ENCODE data around the gene MPRIP.

Gene MPRIP

DNA sequence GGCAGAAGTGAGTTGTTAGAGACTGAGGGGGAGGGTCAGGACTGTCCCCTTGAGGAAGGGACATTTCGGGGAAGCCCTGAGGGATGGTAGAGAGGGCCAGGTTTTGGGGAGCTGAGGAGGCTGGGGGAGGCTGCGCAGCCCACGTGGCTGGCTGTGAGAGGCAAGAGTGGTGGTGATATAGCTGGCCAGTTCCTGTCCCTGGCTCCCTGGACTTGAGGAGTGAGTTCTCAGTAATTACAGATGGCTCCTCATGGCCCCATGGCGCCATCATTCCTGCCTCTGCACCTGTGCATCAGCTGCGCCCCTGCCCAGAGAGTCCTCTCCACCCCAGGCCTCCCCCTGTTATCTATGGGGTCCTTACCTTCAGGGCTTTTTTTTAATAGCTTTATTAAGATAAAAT lies 30.3 kb downstream of the MPRIP start:
- DNase-seq = no peak

GRCh38 chr17:17073030-17073564 lies 30.8 kb downstream of the MPRIP start:
- DNase-seq = no peak

- DNase-seq = no peak
Observed at GRCh38 chr17:17073581-17074403, 31.5 kb downstream of the MPRIP start.

DNA sequence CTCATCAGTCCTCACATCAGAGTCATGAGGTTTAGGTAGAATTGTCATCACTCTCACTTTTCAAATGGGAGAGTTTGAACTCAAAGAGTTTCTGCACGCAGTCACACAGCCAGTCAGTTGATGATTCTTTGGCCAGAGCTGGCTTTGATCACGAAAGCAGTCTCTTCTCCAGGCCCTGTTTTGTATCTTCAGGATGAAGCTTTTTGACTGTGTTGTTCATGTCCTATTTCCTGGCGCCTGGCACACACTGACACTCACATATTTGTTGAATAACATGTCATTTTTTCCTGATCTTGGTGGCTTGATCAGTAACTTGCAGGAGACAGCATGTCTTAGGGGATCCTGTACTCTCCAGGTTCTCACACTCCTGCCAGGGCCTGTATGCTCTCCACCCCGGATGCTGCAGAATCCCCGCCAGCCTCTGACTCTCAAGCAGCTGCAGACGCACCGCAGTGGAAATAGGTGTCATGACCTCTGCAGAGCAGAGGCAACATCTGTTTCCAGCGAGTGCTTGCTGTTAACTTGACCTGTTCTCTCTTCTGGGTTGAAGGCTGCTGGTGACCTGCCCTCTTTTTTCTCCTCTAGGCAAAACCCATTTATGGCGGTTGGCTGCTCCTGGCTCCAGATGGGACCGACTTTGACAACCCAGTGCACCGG lies 33.0 kb downstream of the MPRIP start:
- no peak for DNase-seq

- DNase-seq = no peak
Observed at GRCh38 chr17:17076066-17076465, 33.8 kb downstream of the MPRIP start.

DNA sequence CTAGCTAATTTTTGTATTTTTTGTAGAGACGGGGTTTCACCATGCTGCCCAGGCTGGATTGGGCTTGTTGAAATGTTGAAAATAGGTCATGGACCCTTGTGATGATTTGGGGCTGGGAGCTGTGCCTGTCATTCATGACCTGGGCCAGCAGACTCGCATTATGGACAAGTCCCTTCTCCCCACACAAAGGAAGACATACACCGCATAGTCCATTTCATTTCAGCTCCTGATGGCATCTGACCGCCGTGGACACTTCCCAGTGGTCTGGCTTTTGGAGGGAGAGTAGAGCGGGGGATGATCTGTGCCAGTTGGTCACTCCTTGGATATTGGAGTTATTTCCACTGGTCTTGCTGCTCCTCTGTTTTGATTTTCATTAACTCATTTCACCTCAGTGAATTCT lies 34.8 kb downstream of the MPRIP start:
- DNase-seq = no peak

GRCh38 chr17:17077861-17078732 lies 35.8 kb downstream of the MPRIP start:
- DNase-seq = no peak

DNA sequence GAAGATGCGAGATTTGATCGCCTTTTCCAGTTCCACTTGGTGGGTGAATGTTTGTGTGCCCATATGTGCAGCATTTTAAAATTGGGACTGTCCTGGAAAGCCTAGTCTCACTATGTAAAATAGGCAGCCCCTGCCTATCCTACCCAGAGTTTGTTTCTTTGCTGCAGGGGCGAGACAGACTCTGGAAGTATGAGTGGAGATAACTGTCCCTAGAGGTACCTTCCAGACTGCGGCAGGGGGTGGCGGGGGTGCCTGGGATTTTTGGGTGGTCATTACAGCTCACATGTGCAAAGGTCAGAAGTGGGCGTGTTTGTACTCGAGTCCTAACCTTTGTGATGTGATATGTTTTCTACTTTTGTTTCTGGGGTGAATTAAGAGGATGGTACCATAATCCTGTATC lies 36.6 kb downstream of the MPRIP start:
- DNase-seq = no peak

- no peak for DNase-seq
Observed at GRCh38 chr17:17079336-17079735, 37.1 kb downstream of the MPRIP start.

DNA sequence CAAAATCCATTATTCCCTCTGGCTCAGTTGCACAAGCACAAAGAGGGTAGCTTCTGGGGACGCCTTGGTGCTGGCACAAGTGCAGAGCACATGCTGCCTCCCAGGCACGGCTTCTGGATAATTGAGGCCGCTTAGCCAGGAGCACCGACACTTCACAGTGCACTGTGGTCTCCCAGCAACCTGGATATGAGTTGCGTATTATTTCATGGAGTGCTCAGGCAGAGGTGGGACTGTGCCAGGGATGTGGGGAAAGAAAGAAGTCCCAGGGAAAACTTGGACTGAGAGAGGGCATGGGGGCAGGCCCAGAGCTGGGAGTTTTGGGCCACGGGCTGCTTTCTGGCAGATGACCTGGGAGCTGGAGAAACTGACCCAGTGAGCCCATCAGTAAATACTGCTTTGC lies 37.5 kb downstream of the MPRIP start:
- no peak for DNase-seq

DNA sequence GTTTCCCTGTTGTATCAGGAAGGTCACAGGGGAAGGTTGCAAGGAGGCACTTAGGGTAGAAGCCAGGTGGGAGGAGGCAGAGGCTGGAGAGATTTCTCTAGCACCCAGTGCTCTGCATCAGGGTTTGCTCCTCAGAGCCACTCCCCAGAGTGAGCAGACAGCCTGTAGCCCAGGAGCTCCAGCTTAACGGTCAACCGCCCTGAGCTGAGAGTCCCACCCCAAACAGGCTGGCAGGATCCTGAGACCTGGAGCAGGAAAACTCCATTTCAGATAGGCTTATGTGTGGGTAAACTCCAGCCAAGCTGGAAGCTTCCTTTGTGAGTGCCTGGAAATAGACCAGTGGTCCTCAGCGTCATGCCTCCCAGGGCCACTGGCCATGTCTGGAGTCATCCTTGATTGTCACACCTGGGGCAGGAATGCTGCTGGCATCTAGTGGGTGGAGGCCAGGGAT lies 37.9 kb downstream of the MPRIP start:
- DNase-seq = no peak

- DNase-seq = no peak
Observed at GRCh38 chr17:17080781-17081180, 38.5 kb downstream of the MPRIP start.

GRCh38 chr17:17081304-17081940 lies 39.2 kb downstream of the MPRIP start:
- DNase-seq = no peak

- DNase-seq = no peak
Observed at GRCh38 chr17:17082878-17083277, 40.6 kb downstream of the MPRIP start.

GRCh38 chr17:17084317-17084835 lies 42.1 kb downstream of the MPRIP start:
- DNase-seq = no peak

- DNase-seq = no peak
Observed at GRCh38 chr17:17084941-17085340, 42.7 kb downstream of the MPRIP start.

DNA sequence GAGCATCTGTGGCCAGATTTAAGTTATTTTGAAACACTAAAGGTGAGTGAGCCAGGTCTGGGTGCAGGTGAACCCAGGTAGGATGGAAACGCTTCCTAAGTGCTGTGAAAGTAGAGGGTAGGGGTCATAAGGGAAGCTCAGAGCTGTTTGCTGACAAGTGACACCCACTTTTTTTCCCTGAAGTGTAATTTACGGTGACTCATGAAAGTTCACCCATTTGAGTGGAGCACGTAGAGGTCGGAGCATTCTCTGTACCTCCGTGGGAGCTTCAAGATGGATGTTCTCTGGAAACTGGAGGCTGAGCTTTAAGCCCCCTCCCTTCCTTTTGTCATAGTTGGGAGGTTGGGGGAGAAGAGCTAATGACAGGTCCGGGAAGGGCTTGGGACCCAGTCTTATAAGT lies 44.3 kb downstream of the MPRIP start:
- no peak for DNase-seq

GRCh38 chr17:17087424-17088015 lies 45.3 kb downstream of the MPRIP start:
- DNase-seq = no peak

DNA sequence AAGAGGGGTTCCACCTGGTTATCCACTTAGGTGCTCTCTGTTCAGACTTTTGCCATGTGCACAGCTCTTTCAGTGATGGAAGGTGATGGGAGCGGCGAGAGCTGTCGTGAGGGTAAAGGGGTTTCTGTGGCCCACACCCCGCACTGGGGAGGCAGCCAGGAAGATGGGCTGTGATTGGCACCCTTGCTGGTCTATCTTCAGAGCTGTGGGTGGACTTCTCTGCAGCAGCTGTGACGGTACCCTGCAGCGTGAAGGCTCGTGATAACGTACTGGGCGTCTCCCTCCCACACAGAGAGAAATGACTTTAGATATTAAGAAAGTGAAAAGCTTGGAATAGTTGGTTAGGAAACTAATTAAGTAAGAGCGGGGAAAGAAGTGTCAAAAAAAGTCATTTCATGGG lies 45.8 kb downstream of the MPRIP start:
- no peak for DNase-seq

DNA sequence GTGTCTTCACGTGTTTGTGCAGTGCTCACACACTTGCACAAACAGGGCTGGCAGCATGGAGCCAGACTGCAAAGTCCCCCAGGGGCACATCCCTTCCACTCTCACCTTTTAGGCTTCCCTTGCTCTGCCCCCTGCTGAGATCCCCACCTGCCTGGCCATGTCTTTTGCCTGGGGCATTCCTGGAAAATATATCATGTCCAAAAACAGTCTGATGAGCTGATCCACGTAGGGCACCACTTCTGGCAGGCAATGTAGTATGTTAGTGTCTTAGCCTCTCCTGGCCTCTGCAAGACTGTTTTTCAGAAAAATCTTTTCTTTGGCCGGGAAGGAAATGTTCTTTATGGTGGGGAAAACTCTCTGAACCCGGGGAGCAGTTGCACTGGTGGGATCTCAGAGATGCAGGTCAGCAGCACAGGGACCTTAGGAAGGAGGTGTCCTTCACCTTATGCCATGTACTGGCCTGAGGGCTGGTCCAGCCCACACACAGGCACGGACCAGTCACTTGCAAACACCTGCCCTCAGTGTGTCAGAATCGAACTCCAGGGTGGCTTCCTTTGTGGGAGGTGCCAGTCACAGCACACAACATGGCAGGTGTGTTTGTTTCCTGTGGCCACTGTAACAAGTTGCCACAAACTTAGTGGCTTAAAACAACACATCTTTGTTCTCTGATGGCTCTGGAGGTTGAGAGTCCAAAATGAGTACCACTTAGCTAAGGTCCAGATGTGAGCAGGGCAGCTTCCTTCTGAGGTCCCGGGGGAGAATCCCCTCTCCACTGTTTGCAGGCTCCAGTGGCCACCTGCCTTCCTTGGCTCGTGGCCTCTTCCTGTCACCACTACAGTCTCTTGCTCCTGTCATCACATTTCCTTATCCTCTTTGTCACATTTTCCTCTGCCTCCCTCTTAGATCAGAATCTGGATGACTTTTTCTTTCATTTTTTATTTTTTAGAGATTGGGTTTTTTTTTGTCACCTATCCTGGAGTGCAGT lies 46.6 kb downstream of the MPRIP start:
- DNase-seq = no peak

All from activated gamma-delta T cell (primary cell).